Liver (tissue), 9 donors: Measurements from ENCODE around the gene TPRKB. TPM values are rescaled to one million over a fixed set of nuclear protein-coding genes. Genes with fewer than 3 reads are reported as not detected.
A peak's percentile ranks its signal among the peaks of the same experiment; 100 is the strongest.
"Not testable (repeated sequence)": the region's sequence is repeated elsewhere in the genome, so short reads cannot be mapped to it uniquely, and the experiment has no call there.

Source experiments
- DNase-seq: peaks from one replicate; pipeline ENCODE4 v3.0.0-alpha.2; 2017; ENCODE audit warnings: low spot score
- H3K27ac ChIP-seq, 2 donors: one replicate each; pipeline ENCODE4 v1.7.0; 2013; ENCODE audit warnings: inconsistent platforms in 2 of 2, low read length in 2 of 2, control low read depth in 1 of 2, low read depth in 1 of 2, mild to moderate bottlenecking in 1 of 2
- H3K27me3 ChIP-seq, 4 donors: one replicate each; pipeline versions ENCODE4 v1.6.1 to v1.7.0; 2013; ENCODE audit warnings: low read length in 3 of 4, inconsistent platforms in 1 of 4, mild to moderate bottlenecking in 1 of 4, moderate library complexity in 1 of 4; ENCODE audit not compliant: control insufficient read depth in 4 of 4, insufficient read depth in 4 of 4
- H3K36me3 ChIP-seq, 4 donors: one replicate each; pipeline versions ENCODE4 v1.6.1 to v1.7.0; 2013; ENCODE audit warnings: low read length in 3 of 4, mild to moderate bottlenecking in 3 of 4, low read depth in 1 of 4, moderate library complexity in 1 of 4; ENCODE audit not compliant: control insufficient read depth in 4 of 4, insufficient read depth in 3 of 4
- H3K4me1 ChIP-seq, 4 donors: one replicate each; pipeline versions ENCODE4 v1.6.1 to v1.7.0; 2013; ENCODE audit warnings: low read length in 3 of 4, mild to moderate bottlenecking in 3 of 4, moderate library complexity in 1 of 4; ENCODE audit not compliant: control insufficient read depth in 4 of 4, insufficient read depth in 4 of 4
- H3K4me3 ChIP-seq, 3 donors: one replicate each; pipeline versions ENCODE4 v1.6.1 to v1.7.0; 2013; ENCODE audit warnings: low read length in 3 of 3, control low read depth in 1 of 3, low read depth in 1 of 3, mild to moderate bottlenecking in 1 of 3
- H3K9ac ChIP-seq, 2 donors: one replicate each; pipeline ENCODE4 v1.7.0; 2013; ENCODE audit warnings: low read length in 2 of 2, mild to moderate bottlenecking in 2 of 2, moderate library complexity in 2 of 2, control low read depth in 1 of 2, low read depth in 1 of 2
- H3K9me3 ChIP-seq, 4 donors: one replicate each; pipeline versions ENCODE4 v1.6.1 to v1.7.0; 2013; ENCODE audit warnings: low read length in 3 of 4; ENCODE audit not compliant: control insufficient read depth in 4 of 4
- CTCF ChIP-seq: fragments of 150-350 bp; IDR thresholded peaks from 2 replicates; pipeline ENCODE4 v1.5.1; 2017; ENCODE audit warnings: improper control_type of control experiment, low read depth, low read length; ENCODE audit not compliant: missing input control
- EGR1 ChIP-seq, 2 donors: IDR thresholded peaks; 2 replicates each; pipeline ENCODE4 v1.6.1; 2016 to 2018; ENCODE audit warnings: antibody characterized with exemption in 2 of 2, low read depth in 2 of 2
- FOXA1 ChIP-seq: IDR thresholded peaks from 2 replicates; pipeline ENCODE4 v1.6.1; 2016; ENCODE audit warnings: antibody characterized with exemption
- FOXA2 ChIP-seq: IDR thresholded peaks from 2 replicates; pipeline ENCODE4 v1.6.1; 2016; ENCODE audit warnings: antibody characterized with exemption
- GABPA ChIP-seq, 2 donors: IDR thresholded peaks in 1 of 2; conservative IDR thresholded peaks in 1 of 2; 2 replicates each; pipeline ENCODE4 v1.6.1; 2016; ENCODE audit warnings: antibody characterized with exemption in 2 of 2, mild to moderate bottlenecking in 1 of 2, moderate library complexity in 1 of 2
- HNF4A ChIP-seq, 2 donors: conservative IDR thresholded peaks; 2 replicates each; pipeline ENCODE4 v1.6.1; 2016; ENCODE audit warnings: antibody characterized with exemption in 2 of 2, mild to moderate bottlenecking in 2 of 2
- HNF4G ChIP-seq: IDR thresholded peaks from 2 replicates; pipeline ENCODE4 v1.6.1; 2016; ENCODE audit warnings: antibody characterized with exemption
- JUND ChIP-seq, 2 donors: IDR thresholded peaks; 2 replicates each; pipeline ENCODE4 v1.6.1; 2016; ENCODE audit warnings: antibody characterized with exemption in 2 of 2
- NR2F2 ChIP-seq: IDR thresholded peaks from 2 replicates; pipeline ENCODE4 v1.6.1; 2016; ENCODE audit warnings: antibody characterized with exemption
- RAD21 ChIP-seq, 2 donors: IDR thresholded peaks; 2 replicates each; pipeline ENCODE4 v1.6.1; 2016; ENCODE audit warnings: antibody characterized with exemption in 2 of 2, mild to moderate bottlenecking in 2 of 2
- RXRA ChIP-seq, 2 donors: IDR thresholded peaks; 2 replicates each; pipeline ENCODE4 v1.6.1; 2017 to 2018; ENCODE audit warnings: antibody characterized with exemption in 2 of 2, mild to moderate bottlenecking in 1 of 2
- SP1 ChIP-seq: IDR thresholded peaks from 2 replicates; pipeline ENCODE4 v1.6.1; 2018; ENCODE audit warnings: antibody characterized with exemption, mild to moderate bottlenecking
- TAF1 ChIP-seq: conservative IDR thresholded peaks from 2 replicates; pipeline ENCODE4 v1.6.1; 2016; ENCODE audit warnings: antibody characterized with exemption, mild to moderate bottlenecking
- YY1 ChIP-seq: IDR thresholded peaks from 2 replicates; pipeline ENCODE4 v1.6.1; 2016; ENCODE audit warnings: antibody characterized with exemption, mild to moderate bottlenecking
- WGBS: extraction: QIAGEN DNeasy Blood & Tissue Kit; methylation state at CpG from one replicate; pipeline ENCODE4 v1.1.7; 2013; 5-methylcytosine and 5-hydroxymethylcytosine counted together
- polyA plus RNA-seq, 2 donors: library from polyadenylated mRNA; stranded (reverse) in 1 of 2; unstranded in 1 of 2; fragments of 200-250 nt in 1 of 2; fragments of >200 nt in 1 of 2; fragmentation: Nextera tagmentation in 1 of 2; extraction: Ambion mirVana in 1 of 2; gene quantifications; one replicate each; pipeline versions ENCODE4 v1.2.1 to v1.2.3, GENCODE V29; 2013 to 2015
- total RNA-seq, 2 donors: library from RNA; depleted of rRNA; stranded (reverse); fragments of >200 nt; gene quantifications; one replicate each; pipeline ENCODE4 v1.2.3, GENCODE V29; 2014
- TF ChIP-seq, protein P1 (sequence below): IDR thresholded peaks from 2 replicates; pipeline ENCODE4 v1.6.1; 2016; ENCODE audit warnings: antibody characterized with exemption
- TF ChIP-seq, protein P2 (sequence below): IDR thresholded peaks from 2 replicates; pipeline ENCODE4 v1.6.1; 2016; ENCODE audit warnings: antibody characterized with exemption
- donor health status: healthy.
- donor health status: healthy.
- donor health status: healthy.
- donor health status: healthy.
- donor health status: healthy.

TPRKB gene
- total and polyA plus RNA-seq, 4 donors: 16.2 to 27.7 (median 17.0) TPM

GRCh38 chr2:73703675-73704074 is 33.5 kb downstream of the TPRKB start:
- WGBS: 91% methylated on average over 5 of the region's 5 CpGs
- peaks cover 10 to 46% (median 35%) of the 10 kb centered on the region in 4 donors for H3K4me1 ChIP-seq
- no peak for DNase-seq
- H3K9me3 ChIP-seq: no peaks in the 10 kb centered on the region
- no peaks in the 10 kb centered on the region for H3K27me3 ChIP-seq
- TF ChIP-seq JUND (IDR thresholded peaks at IDR 0.05): no peak
- TF ChIP-seq, protein P1, sequence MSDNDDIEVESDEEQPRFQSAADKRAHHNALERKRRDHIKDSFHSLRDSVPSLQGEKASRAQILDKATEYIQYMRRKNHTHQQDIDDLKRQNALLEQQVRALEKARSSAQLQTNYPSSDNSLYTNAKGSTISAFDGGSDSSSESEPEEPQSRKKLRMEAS: no peak
- no peak for TF ChIP-seq RXRA (IDR thresholded peaks at IDR 0.05)
- TF ChIP-seq NR2F2: no peak
- TF ChIP-seq GABPA (IDR thresholded peaks at IDR 0.05 in 1 of 2, conservative IDR thresholded peaks at IDR 0.05 in 1 of 2): no peak
- no peak overlapping the region for H3K27ac ChIP-seq
- no peaks in the 10 kb centered on the region for H3K36me3 ChIP-seq
- H3K9ac ChIP-seq: no peak overlapping the region
- no peak overlapping the region for H3K4me3 ChIP-seq

DNA sequence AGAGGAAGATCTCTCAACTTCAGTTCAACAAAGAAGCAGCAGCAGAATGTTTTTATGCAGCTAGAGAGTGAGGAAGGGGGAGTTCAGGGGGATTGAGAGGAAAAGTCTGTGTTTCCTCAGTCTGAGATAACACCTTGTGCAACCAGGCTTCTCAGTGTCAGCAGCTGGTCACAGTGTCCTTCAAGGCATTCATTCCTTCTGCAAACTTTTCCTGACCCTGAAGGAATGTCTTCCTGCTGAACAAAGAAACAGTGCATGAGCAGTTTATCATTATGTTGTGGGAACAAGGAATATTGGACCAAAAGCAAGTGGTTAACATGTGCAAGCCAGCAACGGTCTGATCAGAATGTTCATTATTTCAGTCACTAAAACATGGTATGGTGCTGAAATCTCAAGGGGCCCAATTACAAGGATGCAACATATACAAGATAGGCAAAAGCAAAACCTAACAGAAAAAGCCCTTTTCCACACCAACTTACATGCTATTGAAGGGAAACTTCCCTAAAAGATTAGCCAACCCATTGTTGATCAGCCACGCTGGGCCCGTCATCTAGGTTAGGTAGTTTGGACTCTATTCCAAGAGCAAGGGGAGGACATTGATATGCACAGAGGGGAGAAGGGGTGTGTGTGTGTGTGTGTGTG is 34.2 kb downstream of the TPRKB start:
- H3K36me3 ChIP-seq, H3K4me3 ChIP-seq, H3K27me3 ChIP-seq, H3K9me3 ChIP-seq, DNase-seq, H3K27ac ChIP-seq, H3K9ac ChIP-seq: not testable (repeated sequence)
- H3K4me1 ChIP-seq: peaks cover 10 to 46% (median 35%) of the 10 kb centered on the region in 4 donors
- TF ChIP-seq RXRA (IDR thresholded peaks at IDR 0.05) (peak in 1 of 2 donors; percentile 10), NR2F2 (peak; percentile 82)
- WGBS: 79% methylated on average over 3 of the region's 3 CpGs

DNA sequence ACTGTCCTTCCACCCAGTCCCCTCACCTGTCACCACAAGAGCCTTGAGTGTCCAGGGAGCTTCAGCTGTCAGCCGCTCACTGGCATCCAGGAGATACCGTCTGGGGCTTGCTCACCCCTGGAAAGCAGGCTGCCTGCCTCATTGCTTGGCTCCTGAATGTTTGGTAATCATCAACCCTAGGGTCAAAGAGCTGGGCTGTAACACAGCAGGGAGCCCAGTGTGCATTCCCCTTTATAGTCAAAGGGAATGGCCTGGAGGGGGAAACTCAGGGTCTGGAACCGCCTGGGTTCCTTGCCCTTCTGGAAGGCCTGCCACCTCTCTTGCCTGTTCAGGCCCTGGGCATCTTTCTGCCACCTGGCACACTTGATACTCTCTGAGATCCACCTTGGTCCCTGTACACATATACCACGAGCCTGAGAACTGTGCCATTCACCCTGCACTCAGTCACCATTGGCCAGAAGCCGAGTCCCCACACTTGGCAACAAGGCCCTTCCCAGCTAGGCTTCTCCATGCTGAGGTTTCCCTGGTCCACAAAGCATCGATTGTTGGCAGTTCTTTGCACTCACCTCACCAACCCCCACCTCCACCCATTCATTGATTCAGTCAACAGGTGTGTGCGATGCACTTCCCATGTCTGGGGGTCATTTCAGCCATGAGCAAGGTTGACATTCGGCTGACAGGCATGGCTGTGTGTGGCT is 35.0 kb downstream of the TPRKB start:
- Histone ChIP-seq H3K27me3 (no peaks in the 10 kb centered on the region), H3K27ac (peak overlapping the region; percentile 74 to 79), H3K4me3 (no peak overlapping the region), H3K9ac (peak overlapping the region in 1 of 2 donors; percentile 54), H3K36me3 (no peaks in the 10 kb centered on the region), H3K9me3 (no peaks in the 10 kb centered on the region), H3K4me1 (peaks cover 10 to 50% (median 35%) of the 10 kb centered on the region in 4 donors)
- 17% methylated on average over 8 of the region's 8 CpGs for WGBS
- no peak for DNase-seq
- TF ChIP-seq FOXA1: no peak
- peak in 1 of 2 donors; percentile 9 for TF ChIP-seq RAD21 (IDR thresholded peaks at IDR 0.05)
- peak in 1 of 2 donors; percentile 9 for TF ChIP-seq GABPA (IDR thresholded peaks at IDR 0.05 in 1 of 2, conservative IDR thresholded peaks at IDR 0.05 in 1 of 2)
- no peak for TF ChIP-seq CTCF
- no peak for TF ChIP-seq JUND (IDR thresholded peaks at IDR 0.05)
- TF ChIP-seq HNF4A (conservative IDR thresholded peaks at IDR 0.05): peak; percentile 67 to 73
- peak; percentile 66 to 70 for TF ChIP-seq RXRA (IDR thresholded peaks at IDR 0.05)
- peak; percentile 82 for TF ChIP-seq SP1
- TF ChIP-seq TAF1: no peak
- TF ChIP-seq, protein P2, sequence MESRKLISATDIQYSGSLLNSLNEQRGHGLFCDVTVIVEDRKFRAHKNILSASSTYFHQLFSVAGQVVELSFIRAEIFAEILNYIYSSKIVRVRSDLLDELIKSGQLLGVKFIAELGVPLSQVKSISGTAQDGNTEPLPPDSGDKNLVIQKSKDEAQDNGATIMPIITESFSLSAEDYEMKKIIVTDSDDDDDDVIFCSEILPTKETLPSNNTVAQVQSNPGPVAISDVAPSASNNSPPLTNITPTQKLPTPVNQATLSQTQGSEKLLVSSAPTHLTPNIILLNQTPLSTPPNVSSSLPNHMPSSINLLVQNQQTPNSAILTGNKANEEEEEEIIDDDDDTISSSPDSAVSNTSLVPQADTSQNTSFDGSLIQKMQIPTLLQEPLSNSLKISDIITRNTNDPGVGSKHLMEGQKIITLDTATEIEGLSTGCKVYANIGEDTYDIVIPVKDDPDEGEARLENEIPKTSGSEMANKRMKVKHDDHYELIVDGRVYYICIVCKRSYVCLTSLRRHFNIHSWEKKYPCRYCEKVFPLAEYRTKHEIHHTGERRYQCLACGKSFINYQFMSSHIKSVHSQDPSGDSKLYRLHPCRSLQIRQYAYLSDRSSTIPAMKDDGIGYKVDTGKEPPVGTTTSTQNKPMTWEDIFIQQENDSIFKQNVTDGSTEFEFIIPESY: no peak
- peak; percentile 44 for TF ChIP-seq YY1
- peak; percentile 26 for TF ChIP-seq FOXA2
- no peak for TF ChIP-seq EGR1 (IDR thresholded peaks at IDR 0.05; ENCODE audit: low read depth in 2 of 2)
- TF ChIP-seq, protein P1: peak; percentile 52
- peak; percentile 19 for TF ChIP-seq HNF4G

GRCh38 chr2:73701448-73701765 is 35.7 kb downstream of the TPRKB start:
- H3K27me3 ChIP-seq, H3K36me3 ChIP-seq, H3K4me3 ChIP-seq, H3K9ac ChIP-seq, H3K9me3 ChIP-seq, DNase-seq: not testable (repeated sequence)
- peaks cover 10 to 50% (median 35%) of the 10 kb centered on the region in 4 donors for H3K4me1 ChIP-seq
- WGBS: 62% methylated on average over 3 of the region's 3 CpGs
- H3K27ac ChIP-seq: peak overlapping the region in 1 of 2 donors; percentile 79
